ENCODE results near the gene CD302.
A peak's percentile ranks its signal among the peaks of the same experiment; 100 is the strongest.
"Not testable (repeated sequence)": the region's sequence is repeated elsewhere in the genome, so short reads cannot be mapped to it uniquely, and the experiment has no call there.

CD302 gene

DNA sequence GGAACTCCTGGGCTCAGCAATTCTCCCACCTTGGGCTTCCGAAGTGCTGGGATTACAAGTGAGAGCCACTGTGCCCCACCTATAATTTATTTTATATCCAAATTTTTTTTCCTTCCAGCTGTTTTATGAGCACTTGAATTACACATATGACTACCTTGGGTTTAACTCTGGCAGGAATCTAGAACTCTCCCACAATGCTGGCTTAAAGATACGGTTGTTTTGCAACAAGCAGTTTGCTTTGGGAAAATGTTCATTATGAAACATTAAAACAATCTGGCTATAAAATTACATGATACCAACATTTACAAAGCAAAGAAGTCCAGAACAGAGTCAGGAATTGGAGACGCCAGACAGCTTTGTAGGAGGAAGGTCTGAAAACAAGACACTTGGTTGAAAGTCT, 12.8 kb downstream of the CD302 start:
- Histone ChIP-seq H3K9me3 (no peaks in the 10 kb centered on the region), H3K4me3 (no peak overlapping the region), H3K4me1 (peaks cover 0 to 23% (median 0%) of the 10 kb centered on the region in 4 donors), H3K36me3 (peaks cover 0 to 4% (median 0%) of the 10 kb centered on the region in 3 donors), H3K27ac (no peak overlapping the region), H3K27me3 (no peaks in the 10 kb centered on the region)
- DNase-seq: no peak
- TF ChIP-seq, protein P1, sequence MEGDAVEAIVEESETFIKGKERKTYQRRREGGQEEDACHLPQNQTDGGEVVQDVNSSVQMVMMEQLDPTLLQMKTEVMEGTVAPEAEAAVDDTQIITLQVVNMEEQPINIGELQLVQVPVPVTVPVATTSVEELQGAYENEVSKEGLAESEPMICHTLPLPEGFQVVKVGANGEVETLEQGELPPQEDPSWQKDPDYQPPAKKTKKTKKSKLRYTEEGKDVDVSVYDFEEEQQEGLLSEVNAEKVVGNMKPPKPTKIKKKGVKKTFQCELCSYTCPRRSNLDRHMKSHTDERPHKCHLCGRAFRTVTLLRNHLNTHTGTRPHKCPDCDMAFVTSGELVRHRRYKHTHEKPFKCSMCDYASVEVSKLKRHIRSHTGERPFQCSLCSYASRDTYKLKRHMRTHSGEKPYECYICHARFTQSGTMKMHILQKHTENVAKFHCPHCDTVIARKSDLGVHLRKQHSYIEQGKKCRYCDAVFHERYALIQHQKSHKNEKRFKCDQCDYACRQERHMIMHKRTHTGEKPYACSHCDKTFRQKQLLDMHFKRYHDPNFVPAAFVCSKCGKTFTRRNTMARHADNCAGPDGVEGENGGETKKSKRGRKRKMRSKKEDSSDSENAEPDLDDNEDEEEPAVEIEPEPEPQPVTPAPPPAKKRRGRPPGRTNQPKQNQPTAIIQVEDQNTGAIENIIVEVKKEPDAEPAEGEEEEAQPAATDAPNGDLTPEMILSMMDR (IDR thresholded peaks at IDR 0.05): no peak
- intact Hi-C loops (cut with DNase I; ENCODE audit: low total_unique reads): no loop called here

DNA sequence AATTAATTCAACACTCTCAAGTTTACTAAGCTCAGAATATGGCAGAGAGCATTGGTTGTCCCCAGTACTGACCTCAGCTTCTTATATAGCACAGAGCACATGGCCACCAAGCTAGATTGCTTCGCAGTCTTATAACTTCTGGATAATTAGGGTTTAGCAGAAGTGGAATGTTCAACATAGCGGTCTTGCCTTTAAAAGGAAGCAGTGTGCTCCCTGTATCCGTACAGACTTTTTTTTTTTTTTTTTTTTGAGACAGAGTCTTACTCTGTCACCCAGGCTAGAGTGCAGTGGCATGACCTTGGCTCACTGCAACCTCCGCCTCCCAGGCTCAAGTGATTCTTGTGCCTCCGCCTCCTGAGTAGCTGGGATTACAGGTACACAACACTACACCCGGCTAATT, 13.3 kb downstream of the CD302 start:
- peaks cover 0 to 18% (median 0%) of the 10 kb centered on the region in 4 donors for H3K4me1 ChIP-seq
- DNase-seq; H3K27ac ChIP-seq; H3K4me3 ChIP-seq; H3K36me3 ChIP-seq; H3K27me3 ChIP-seq; H3K9me3 ChIP-seq; intact Hi-C loops (cut with DNase I; ENCODE audit: low total_unique reads): not testable (repeated sequence)

DNA sequence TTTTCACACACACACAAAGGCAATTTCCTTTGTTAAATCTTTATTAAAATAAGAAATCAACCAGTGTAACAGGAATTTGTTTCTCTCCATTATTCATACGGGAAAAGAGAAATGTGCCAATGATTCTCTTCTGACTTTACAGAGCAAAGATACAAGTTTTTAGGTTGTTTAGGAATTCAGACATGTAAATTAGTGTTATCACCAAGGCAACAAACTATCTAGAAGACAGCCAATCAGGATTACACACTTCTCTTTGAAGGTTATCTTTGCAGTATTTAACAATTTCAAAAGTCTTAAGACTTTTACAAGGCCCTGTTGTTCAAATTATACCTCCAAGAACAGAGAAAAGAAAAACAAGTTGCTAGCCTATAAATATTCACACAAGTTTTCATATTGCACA, 14.5 kb downstream of the CD302 start:
- no peak overlapping the region for H3K4me3 ChIP-seq
- intact Hi-C loops (cut with DNase I; ENCODE audit: low total_unique reads): no loop called here
- no peak overlapping the region for H3K27ac ChIP-seq
- H3K4me1 ChIP-seq: peaks cover 0 to 10% (median 0%) of the 10 kb centered on the region in 4 donors
- no peak for DNase-seq
- no peaks in the 10 kb centered on the region for H3K27me3 ChIP-seq
- TF ChIP-seq, protein P1 (IDR thresholded peaks at IDR 0.05): no peak
- peaks cover 0 to 15% (median 0%) of the 10 kb centered on the region in 3 donors for H3K36me3 ChIP-seq
- no peaks in the 10 kb centered on the region for H3K9me3 ChIP-seq

DNA sequence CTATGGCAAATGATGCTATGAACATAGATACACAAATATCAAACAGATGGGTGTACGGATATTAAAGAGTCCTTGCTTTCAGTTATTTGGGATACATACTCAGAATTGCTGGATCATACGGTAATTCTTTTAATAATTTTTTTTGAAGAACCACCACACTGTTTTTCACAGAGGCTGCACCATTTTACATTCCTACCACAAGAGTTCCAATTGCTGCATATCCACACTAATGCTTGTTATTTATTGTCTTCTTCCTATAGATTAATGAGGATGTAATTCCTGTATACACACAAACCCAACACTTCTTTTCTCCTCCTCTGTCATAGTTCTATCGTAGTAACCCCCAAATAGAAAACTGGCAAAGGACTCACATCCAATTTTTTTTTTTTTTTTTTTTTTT, 21.7 kb downstream of the CD302 start:
- peaks cover 0 to 21% (median 6%) of the 10 kb centered on the region in 3 donors for H3K36me3 ChIP-seq
- TF ChIP-seq, protein P1 (IDR thresholded peaks at IDR 0.05): peak in 1 of 2 experiments; percentile 10
- no peak overlapping the region for H3K4me3 ChIP-seq
- H3K27me3 ChIP-seq: no peaks in the 10 kb centered on the region
- H3K4me1 ChIP-seq: no peaks in the 10 kb centered on the region
- intact Hi-C loops (cut with DNase I; ENCODE audit: low total_unique reads): no loop called here
- no peak for DNase-seq
- H3K9me3 ChIP-seq: no peaks in the 10 kb centered on the region
- no peak overlapping the region for H3K27ac ChIP-seq

DNA sequence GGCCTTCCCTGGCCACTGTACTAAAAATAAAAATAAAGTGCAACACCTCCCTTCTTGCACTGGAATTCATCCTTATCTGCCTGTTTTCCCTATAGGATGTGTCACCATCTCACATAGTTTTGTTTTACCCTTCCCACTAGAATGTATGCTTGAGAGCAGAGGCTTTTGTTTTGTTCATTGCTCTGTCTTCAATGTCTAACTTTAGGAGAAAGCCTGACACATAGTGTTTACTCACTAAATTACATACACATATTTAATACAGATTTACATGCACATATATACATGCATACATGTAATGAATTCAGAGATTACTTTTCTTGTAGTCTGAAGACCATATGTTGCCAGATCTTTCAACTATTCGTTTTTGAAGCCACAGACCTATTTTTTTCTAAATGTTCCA, 23.0 kb downstream of the CD302 start:
- H3K27ac ChIP-seq: no peak overlapping the region
- intact Hi-C loops (cut with DNase I; ENCODE audit: low total_unique reads): no loop called here
- TF ChIP-seq, protein P1 (IDR thresholded peaks at IDR 0.05): no peak
- no peak for DNase-seq
- no peaks in the 10 kb centered on the region for H3K4me1 ChIP-seq
- no peaks in the 10 kb centered on the region for H3K9me3 ChIP-seq
- no peaks in the 10 kb centered on the region for H3K27me3 ChIP-seq
- H3K4me3 ChIP-seq: no peak overlapping the region
- peaks cover 0 to 21% (median 6%) of the 10 kb centered on the region in 3 donors for H3K36me3 ChIP-seq

DNA sequence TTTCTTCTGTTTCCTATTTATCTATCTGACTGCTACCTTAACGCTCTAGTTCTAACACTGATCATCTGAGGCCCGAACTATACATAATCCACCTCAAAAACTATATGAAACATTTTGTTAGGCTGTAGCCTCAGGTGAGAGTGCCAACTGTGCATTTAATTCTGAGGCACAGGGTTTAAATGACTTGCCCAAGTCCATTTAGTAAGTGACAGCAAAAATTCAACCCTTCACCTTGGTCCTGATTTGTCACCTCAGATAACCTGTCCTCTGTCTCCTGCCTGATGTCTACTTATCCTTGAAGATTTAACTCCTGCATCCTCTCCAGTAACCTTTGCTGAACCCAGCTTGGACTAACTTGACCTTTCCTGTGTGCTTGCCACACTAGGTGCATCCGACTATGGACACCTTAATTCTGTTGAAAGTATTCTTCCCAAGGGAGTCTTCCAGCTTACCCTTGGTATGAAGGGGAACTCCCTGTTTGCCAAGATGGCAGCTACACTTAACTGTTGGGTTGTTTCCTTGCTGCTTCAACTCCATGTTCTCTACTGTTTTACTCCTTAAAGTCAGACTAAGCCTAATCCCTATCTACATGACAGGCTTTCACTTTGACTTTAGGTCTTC, 23.5 kb downstream of the CD302 start:
- H3K4me1 ChIP-seq: no peaks in the 10 kb centered on the region
- H3K9me3 ChIP-seq: no peaks in the 10 kb centered on the region
- H3K36me3 ChIP-seq: peaks cover 0 to 17% (median 6%) of the 10 kb centered on the region in 3 donors
- TF ChIP-seq, protein P1 (IDR thresholded peaks at IDR 0.05): no peak
- no peak overlapping the region for H3K4me3 ChIP-seq
- no peaks in the 10 kb centered on the region for H3K27me3 ChIP-seq
- H3K27ac ChIP-seq: no peak overlapping the region
- intact Hi-C loops (cut with DNase I; ENCODE audit: low total_unique reads): no loop called here
- DNase-seq: no peak

All from tibial artery (tissue), 4 donors.